Liver (tissue), 3 donors: ENCODE measurements around the gene ATP10A.

Source experiments
- CTCF ChIP-seq: fragments of 150-350 bp; IDR thresholded peaks from 2 replicates; pipeline ENCODE4 v1.5.1; 2017; ENCODE audit warnings: improper control_type of control experiment, low read depth, low read length; ENCODE audit not compliant: missing input control
- JUND ChIP-seq, 2 donors: IDR thresholded peaks; 2 replicates each; pipeline ENCODE4 v1.6.1; 2016; ENCODE audit warnings: antibody characterized with exemption in 2 of 2
- RAD21 ChIP-seq, 2 donors: IDR thresholded peaks; 2 replicates each; pipeline ENCODE4 v1.6.1; 2016; ENCODE audit warnings: antibody characterized with exemption in 2 of 2, mild to moderate bottlenecking in 2 of 2
- donor health status: healthy.
- donor health status: healthy.

GRCh38 chr15:25658560-25658959 is 204.6 kb downstream of the ATP10A start:
- TF ChIP-seq CTCF: no peak
- TF ChIP-seq JUND (IDR thresholded peaks at IDR 0.05): no peak
- no peak for TF ChIP-seq RAD21 (IDR thresholded peaks at IDR 0.05)
